HG02642 (cell line): ENCODE measurements around the gene POLE2.
"Not testable (repeated sequence)": the region's sequence is repeated elsewhere in the genome, so short reads cannot be mapped to it uniquely, and the experiment has no call there.

Experiments
- ATAC-seq: cut with Tn5 transposase; IDR thresholded peaks from one replicate; pipeline ENCODE4 v1.9.1; 2021; ENCODE audit warnings: mild to moderate bottlenecking; ENCODE audit not compliant: unreplicated experiment, poor library complexity

The POLE2 gene

GRCh38 chr14:49620182-49621113 lies 67.6 kb downstream of the POLE2 start, which contains the start of the genes MGAT2 and RPL36AL:
Gene MGAT2 (plus strand): TSS chr14:49620799. CDS start chr14:49621269, 470 bp downstream.
Gene RPL36AL (minus strand): TSS chr14:49620626. CDS start chr14:49619104, 1,522 bp downstream.
- peak; percentile 95 for ATAC-seq

GRCh38 chr14:49619730-49620129 lies 68.3 kb downstream of the POLE2 start:
- ATAC-seq: no peak

GRCh38 chr14:49619273-49619672 lies 68.7 kb downstream of the POLE2 start:
- not testable (repeated sequence) for ATAC-seq

- ATAC-seq: no peak
These were observed 70.0 kb downstream of the POLE2 start for GRCh38 chr14:49617852-49618519.

GRCh38 chr14:49615776-49616175 lies 72.2 kb downstream of the POLE2 start:
- no peak for ATAC-seq

GRCh38 chr14:49614196-49614595 lies 73.8 kb downstream of the POLE2 start:
- ATAC-seq: no peak

- no peak for ATAC-seq
These were observed 75.3 kb downstream of the POLE2 start for GRCh38 chr14:49612671-49613070.

GRCh38 chr14:49612251-49612650 lies 75.8 kb downstream of the POLE2 start:
- ATAC-seq: no peak

- no peak for ATAC-seq
These were observed 80.4 kb downstream of the POLE2 start for GRCh38 chr14:49607583-49607982.

GRCh38 chr14:49598485-49599300 lies 89.3 kb downstream of the POLE2 start, which contains the start of gene LRR1:
Gene LRR1 (plus strand): TSS chr14:49598940. CDS start chr14:49599021, 81 bp downstream.
- peak; percentile 64 for ATAC-seq

GRCh38 chr14:49598189-49598484 lies 89.9 kb downstream of the POLE2 start:
- peak; percentile 0 for ATAC-seq

GRCh38 chr14:49594347-49595091 lies 93.5 kb downstream of the POLE2 start:
- ATAC-seq: no peak
